IPS DF 19.7 (cell line): ENCODE results near the gene TRMT1.
"Not testable (repeated sequence)": the region's sequence is repeated elsewhere in the genome, so short reads cannot be mapped to it uniquely, and the experiment has no call there.

Source experiments
- DNase-seq: peaks from one replicate; pipeline ENCODE4 v3.0.0-alpha.2; 2013; ENCODE audit warnings: low read depth, low spot score

The TRMT1 gene

DNA sequence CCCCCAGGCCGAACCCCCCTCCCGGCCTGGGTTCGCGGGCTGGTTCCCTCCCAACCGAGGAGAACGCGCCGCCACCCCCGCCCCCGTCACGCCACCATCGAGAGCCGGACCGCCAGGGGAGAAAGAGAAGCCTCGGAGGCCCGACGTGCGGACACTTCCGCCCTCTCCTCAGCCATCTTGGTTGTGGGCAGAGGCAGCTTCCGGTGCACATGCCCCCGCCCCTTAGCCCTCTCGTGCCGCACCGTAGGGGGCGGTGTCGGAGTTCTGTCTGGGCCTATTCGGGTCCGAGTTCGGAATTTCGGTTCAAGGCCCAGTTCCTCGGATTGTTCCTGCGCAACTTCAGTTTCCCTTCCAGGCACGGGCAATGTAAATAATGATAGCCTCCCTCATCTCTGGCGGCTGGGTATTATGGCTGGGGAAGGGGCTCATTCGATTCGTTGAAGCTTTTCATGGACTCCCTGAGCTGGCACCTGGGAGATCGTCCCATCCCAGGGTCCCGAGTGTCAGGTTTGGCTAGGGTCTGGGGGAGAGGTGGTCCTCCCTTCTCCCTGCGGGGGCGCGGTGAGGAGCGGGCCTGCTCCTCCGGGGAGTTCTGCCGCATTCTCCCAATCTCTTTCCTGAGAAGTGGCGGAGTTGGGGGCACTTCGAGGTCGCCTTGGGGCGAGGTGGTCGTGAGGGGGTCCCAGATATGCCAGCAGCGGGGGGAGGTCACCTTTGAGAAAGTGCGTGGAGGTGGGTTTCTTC lies 33.8 kb upstream of the TRMT1 start, which contains the start of the genes IER2 and STX10:
Gene IER2, plus strand, starts transcription at position 225 of the 744 bp plus-strand sequence. CDS start 2,776 bp downstream, outside the sequence.
Gene STX10, minus strand, starts transcription at position 189 of the 744 bp plus-strand sequence. CDS start 202 bp downstream, outside the sequence.
- no peak for DNase-seq

DNA sequence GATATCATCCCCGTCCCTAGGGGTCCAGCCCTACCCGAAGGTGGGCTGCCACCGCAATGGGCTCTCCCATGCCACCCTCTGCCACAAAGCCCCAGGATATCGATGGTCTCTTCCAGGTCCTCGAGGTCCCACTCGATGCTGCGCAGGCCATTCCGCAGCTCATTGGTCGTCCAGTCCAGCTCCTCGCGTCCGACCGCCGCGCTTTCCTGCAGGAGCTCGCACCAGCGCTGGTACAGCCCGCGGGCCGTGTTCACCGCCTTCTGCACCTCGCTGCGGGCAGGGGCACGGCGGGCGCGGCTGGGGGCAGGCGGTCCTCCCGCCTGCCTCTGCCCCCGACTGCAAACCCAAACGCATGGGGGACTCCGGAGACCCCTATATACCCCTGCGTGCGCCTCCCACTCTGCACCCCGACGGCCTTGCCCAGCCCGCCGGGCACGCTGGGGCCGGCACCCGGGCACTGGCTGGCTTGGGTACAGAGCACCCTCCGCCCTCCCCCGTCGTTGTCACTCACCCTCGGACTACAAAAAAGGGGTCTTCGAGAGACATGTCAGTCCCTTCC lies 33.2 kb upstream of the TRMT1 start:
- no peak for DNase-seq

DNA sequence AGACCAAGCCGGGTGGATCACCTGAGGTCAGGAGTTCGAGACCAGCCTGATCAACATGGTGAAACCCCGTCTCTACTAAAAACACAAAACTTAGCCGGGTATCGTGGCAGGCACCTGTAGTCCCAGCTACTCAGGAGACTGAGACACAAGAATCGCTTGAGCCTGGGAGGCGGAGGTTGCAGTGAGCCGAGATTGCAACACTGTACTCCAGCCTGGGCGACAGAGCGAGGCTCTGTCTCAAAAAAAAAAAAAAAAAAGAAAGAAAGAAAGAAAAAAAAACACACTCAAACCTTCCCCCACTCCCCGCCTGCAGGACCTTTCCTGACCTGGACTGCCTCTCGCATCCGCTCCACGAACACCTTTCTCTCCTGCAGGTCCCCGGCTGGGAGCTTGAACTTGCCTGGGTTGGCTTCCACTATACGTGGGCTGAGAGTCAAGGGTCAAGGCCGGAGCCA lies 32.7 kb upstream of the TRMT1 start:
- DNase-seq, result not testable (repeated sequence)

DNA sequence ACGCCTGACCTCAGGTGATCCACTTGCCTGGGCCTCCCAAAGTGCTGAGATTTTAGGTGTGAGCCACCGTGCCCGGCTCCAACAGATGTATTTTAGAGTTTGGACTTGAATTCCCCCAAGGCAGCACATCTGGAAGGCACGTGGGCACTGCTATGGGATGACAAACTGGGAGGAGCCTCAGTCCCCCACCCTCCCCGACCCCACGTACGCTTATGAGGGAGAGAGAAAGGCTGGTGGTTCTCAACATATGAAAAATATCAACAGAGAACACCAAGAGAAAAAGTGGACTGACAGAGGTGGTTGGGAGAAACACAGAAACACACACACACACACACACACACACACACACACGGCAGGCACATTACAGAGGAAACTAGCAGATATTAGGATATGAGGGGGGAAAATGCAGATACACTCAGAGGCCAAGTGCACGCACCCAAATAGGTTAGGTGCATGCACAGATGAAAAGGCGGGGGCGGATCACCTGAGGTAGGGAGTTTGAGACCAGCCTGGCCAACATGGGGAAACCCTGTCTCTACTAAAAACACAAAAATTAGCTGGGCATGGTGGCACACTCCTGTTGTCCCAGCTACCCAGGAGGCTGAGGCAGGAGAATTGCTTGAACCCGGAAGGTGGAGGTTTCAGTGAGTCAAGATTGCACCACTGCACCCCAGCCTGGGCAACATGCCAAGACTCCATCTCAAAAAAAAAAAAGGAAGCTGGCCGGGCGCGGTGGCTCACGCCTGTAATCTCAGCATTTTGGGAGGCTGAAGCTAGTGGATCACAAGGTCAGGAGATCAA lies 30.4 kb upstream of the TRMT1 start:
- no peak for DNase-seq

DNA sequence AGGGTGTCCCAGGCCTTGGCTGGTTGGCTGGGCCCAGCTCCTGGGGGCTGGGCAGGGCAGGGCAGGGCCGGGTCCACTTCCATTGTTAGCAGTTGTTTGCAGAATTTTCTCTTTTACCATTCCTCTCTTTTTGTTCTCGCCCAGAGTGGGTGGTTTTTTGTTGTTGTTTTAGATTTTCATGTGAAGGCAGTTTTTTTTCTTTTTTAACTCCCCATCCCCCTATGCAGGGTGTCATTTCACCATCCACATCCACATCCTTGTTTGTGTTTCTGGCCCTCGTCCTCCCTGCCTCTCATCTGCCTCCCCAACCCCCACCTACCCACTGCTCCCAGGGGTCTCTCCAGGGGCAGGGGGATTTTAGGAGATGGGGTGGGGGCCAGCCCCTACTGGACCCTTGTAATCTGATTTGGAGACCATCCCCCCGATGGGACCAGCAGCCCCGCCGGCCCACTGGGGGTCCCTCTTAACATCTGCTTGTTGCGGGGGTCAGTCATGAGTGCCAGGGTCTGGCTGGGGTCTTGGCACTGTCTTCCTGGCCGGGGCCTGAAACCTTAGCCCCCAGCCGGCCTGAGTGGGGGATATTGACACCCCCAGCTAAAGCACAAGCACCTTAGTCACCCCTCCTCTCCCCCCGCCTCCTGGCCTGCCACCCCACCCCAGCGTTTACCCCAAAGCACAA lies 23.2 kb upstream of the TRMT1 start:
- DNase-seq, result no peak

DNA sequence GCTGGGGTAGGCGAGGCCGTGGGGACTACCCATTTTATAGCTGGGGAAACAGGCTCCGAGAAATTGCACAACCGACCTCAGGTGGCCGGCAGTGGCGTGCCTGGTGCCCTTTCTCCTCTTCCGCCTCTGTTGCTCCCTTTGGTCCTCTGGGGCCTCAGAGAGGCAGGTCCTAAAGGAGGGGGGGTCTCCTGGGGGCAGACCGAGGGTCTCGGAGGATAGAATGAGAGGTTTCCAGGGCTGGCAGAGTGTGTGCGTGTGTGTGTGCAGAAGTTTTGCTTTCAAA lies 22.3 kb upstream of the TRMT1 start:
- DNase-seq, result no peak

DNA sequence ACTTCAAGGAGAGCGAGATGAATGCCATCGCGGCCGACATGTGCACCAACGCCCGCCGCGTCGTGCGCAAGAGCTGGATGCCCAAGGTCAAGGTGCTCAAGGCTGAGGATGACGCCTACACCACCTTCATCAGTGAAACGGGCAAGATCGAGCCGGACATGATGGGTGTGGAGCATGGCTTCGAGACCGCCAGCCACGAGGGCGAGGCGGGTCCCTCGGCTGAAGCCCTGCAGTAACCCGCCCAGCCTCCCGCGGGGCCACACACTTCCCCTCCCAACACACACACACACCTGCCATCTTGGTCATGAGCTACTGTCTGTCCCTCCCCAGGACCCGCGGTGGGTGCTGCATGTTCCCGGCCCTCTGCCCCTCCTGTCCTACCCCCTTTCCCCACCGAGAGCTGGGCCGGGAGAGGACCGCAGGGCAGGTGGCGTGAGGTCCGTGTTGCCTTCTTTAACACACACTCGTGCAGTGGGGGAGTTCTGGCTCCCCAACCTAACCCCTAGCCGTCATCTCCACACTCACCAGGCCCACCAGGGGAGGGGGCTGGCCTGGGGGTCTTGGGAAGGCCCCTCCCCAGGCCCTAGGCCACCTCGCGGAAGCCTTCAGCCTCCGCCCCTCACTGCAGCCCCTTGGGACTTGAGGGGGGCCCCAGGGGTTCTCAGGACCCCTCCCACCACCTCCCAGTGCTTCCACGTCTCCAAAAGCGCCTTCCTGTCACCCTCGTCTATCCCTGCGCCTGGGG lies 21.8 kb upstream of the TRMT1 start:
- no peak for DNase-seq

DNA sequence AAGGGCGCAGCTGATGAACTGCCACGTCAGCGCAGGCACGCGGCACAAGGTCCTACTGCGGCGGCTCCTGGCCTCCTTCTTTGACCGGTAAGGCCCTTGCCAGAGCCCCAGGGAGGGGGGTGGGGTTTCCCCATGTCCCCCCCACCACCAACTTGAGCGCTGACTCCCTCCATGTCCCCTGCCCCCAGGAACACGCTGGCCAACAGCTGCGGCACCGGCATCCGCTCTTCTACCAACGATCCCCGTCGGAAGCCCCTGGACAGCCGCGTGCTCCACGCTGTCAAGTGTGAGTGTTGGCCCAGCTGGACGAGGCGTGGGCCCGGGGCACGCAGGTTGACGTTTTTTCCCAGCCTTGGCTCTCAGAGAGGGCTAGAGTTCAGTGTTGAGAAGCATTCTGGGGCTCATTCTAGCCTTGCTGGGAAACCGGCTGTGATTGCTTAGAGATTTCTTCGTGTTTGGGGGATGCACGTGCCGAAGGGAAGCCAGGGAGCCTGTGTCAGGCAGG lies 20.8 kb upstream of the TRMT1 start:
- no peak for DNase-seq

DNA sequence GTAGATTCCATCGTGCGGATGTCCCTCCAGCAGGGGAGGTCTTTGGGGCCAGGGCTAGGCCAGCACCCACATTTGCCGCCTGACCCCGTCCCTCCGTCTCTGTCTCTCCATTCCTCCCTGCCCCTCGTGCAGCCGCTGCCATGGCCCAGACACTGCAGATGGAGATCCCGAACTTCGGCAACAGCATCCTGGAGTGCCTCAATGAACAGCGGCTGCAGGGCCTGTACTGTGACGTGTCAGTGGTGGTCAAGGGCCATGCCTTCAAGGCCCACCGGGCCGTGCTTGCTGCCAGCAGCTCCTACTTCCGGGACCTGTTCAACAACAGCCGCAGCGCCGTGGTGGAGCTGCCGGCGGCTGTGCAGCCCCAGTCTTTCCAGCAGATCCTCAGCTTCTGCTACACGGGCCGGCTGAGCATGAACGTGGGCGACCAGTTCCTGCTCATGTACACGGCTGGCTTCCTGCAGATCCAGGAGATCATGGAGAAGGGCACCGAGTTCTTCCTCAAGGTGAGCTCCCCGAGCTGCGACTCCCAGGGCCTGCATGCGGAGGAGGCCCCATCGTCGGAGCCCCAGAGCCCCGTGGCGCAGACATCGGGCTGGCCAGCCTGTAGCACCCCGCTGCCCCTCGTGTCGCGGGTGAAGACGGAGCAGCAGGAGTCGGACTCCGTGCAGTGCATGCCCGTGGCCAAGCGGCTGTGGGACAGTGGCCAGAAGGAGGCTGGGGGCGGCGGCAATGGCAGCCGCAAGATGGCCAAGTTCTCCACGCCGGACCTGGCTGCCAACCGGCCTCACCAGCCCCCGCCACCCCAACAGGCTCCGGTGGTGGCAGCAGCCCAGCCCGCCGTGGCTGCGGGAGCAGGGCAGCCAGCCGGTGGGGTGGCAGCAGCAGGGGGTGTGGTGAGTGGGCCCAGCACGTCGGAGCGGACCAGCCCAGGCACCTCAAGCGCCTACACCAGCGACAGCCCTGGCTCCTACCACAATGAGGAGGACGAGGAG lies 18.8 kb upstream of the TRMT1 start:
- DNase-seq, result no peak

DNA sequence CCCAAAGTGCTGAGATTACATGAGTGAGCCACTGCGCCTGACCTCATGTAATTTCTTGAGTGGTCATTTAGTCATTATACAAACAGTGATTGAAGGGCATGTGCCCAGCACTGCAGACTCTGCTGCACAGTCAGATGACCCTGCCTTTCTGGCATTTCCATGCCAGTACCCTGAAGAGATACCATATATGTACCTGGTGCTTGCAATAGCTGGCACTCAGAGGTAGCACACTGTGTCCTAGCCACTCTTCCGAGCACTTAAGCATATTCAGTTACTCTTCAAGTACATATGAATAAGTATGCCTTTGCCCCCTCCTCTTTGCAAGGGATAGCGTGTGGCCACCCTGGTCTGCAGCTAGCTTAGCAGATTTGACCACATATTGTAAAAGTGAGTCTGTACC lies 18.1 kb upstream of the TRMT1 start:
- DNase-seq, result no peak

DNA sequence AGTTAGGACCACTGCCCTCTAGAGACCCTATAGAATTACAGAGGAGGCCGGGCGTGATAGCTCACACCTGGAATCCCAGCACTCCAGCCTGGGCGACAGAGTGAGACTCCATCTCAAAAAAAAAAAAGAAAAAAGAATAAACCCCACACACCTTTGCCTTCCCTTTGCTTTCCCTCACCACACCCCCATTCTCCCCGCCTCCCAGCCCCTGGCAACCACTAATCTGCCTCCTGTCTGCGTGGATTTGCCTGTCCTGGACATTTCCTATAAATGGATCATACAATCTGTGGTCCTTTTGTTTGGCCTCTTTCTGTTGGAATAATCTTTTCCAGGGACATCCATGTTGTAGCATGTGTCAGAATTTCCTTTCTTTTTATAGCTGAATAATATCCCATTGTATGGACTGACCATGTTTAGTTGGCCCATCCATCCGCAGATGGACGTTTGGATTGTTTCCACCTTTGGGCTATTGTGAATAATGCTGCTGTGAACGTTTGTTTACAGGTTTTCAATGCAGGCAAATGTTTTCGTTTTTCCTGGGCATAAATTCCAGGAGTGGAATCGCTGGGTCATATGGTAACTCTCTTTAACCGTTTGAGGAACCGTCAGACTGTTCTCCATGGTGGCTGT lies 16.8 kb upstream of the TRMT1 start:
- no peak for DNase-seq

DNA sequence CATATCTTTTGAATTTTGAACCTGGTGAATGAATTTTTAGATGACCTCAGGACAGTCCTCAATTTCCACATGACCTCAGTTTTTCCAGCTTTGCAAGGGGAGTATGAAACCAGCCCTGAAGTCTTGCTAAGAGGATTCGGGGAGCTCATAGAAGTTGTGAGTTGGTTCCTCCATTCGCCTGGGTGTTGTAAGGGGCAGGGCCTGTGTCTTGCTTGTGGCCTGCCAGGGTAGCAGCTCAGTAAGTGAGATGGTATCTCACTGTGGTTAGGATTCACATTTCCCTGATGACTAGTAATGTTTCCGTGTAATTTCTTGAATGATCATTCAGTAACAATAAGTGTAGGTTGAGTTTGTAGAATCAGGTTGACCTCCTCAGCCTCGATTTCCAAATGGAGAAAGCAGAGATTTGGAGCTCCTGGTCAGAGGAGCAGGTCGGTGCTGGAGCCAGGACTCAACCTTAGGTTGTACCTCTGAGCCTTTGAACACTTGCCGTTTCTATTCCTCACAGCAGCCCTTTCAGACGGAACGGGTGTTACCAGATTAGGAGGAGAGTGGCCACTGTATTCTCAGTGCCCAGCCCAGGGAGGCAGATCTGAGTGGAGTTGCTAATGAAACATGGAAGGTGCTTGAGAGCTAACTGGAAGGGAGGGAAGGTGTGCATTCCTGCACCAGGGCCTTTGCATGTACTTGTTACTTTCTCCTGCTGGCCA lies 16.1 kb upstream of the TRMT1 start:
- DNase-seq, result no peak

DNA sequence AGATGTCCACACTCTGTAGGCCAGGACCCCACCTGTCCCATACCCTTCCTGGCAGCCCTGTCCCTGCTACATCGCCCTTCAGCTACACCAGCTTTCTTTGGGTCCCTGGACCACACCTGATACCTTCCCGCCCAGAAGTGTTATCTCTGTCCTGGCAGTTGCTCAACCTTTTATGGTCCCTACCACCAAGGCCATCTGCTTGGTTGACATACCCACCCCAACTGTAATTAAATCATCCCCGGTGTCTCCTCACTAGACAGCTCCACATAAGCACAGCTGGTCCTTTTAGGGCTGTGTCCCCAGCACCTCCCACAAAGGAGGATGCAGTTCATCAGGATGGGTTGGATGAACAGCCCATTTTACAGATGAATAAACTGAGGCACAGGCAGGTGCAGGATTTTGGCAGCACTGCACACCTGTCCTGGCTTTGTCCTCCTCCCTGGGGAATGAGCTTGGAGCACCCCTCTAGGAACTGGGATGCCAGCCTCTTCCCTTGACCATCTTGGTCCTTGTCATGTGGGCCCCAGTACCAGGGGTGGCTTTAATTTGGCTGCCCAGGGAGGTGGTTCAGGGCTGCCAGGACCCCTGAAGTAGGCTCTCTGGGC lies 14.4 kb upstream of the TRMT1 start:
- DNase-seq, result no peak

DNA sequence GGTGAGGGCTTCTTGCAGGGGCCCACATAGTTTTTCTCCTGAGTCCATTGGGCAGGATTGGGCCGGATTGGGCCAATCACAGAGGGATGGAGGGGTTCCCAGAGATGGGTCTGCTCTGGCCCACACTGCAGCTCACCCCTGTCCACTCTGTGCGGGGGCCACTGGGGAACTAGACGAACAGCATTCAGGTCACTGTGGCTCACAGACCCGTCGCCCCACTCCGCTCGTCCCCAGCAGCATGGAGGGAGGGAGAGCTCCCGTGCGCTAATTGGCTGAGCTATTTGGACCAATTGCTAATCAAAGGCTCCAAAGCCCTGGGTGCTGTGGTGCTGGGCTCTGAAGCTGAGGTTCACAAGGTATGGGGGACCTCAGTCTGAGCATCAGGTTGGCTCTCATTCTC lies 12.8 kb upstream of the TRMT1 start:
- no peak for DNase-seq

DNA sequence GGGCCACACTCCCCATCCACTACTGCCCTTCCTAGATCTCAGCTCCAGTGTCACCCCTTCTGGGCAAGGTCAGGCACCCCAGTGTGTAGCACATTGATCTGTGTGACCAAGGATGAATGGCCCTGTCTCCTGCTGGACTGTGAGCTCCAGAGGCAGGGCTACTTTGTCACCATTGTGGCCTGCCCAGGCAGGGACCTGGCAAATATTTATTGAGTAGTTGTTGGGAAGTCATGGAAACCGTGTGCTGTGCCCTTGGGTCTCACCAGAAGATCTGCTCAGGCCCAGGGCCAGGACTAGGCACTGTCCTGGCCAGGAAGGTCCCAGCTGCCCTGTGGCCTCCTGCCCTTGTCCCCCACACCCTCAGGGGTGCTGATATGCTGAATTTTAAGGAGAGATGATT lies 12.0 kb upstream of the TRMT1 start:
- no peak for DNase-seq

DNA sequence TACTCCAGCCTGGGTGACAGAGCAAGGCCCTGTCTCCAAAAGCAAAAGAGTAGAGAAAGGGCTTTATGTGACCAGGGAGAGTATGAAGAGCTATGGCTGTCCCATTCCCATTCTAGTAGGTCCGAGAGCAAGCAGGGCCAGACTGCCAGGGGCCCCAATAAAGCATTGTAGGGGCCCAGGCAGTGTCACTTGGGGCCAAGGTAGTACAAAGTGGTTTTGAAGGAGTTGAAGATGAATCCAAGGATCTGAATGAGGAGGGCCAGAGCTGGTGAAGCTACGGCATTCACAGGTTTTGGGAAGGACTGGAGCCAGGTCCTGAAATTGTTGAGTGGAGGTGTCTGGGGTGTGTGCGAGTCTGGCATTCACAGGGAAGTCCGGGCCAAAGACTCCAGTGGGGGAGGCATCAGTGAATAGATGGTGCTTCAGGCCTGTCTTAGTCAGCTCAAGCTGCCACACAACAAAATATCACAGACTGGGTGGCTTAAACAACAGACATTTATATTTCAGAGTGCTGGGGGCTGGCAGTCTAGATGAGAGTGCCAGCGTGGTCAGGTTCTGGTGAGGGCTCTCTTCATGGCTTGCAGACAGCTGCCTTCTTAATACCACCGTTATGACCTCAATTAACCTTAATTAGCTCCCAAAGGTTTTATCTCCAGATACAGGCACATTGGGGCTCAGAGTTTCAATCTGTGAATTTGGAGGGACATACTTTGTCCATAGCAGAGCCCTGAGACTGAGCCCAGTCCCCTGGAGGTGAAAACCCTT lies 11.5 kb upstream of the TRMT1 start:
- no peak for DNase-seq

DNA sequence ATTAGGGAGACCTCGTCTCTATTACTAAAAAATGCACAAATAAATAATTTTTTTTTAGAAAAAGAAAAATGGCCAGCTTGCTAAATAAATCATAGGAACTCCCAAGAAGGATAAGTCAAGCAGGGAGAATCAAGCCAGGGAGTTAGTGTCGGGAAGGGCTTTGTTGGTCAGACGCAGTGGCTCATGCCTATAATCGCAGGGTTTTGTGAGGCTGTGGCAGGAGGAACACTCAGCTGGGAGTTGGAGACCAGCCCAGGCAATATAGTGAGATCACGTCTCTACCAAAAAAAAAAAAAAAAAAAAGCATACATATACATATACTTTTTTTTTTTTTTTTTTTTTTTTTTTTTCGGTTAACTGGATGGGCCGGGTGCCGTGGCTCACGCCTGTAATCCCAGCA lies 10.5 kb upstream of the TRMT1 start:
- DNase-seq, result no peak
